Measurements from ENCODE around the gene FANCC.

The FANCC gene

GRCh38 chr9:95124582-95125367 lies 192.7 kb downstream of the FANCC start:
- DNase-seq (ENCODE audit: low read depth in 2 of 2) = no peak

GRCh38 chr9:95120781-95121370 lies 196.6 kb downstream of the FANCC start:
- DNase-seq (ENCODE audit: low read depth in 2 of 2) = no peak

- DNase-seq (ENCODE audit: low read depth in 2 of 2) = no peak
These were observed 198.9 kb downstream of the FANCC start for GRCh38 chr9:95118596-95118995.

- DNase-seq (ENCODE audit: low read depth in 2 of 2) = no peak
These were observed 200.7 kb downstream of the FANCC start for GRCh38 chr9:95116808-95117204.

DNA sequence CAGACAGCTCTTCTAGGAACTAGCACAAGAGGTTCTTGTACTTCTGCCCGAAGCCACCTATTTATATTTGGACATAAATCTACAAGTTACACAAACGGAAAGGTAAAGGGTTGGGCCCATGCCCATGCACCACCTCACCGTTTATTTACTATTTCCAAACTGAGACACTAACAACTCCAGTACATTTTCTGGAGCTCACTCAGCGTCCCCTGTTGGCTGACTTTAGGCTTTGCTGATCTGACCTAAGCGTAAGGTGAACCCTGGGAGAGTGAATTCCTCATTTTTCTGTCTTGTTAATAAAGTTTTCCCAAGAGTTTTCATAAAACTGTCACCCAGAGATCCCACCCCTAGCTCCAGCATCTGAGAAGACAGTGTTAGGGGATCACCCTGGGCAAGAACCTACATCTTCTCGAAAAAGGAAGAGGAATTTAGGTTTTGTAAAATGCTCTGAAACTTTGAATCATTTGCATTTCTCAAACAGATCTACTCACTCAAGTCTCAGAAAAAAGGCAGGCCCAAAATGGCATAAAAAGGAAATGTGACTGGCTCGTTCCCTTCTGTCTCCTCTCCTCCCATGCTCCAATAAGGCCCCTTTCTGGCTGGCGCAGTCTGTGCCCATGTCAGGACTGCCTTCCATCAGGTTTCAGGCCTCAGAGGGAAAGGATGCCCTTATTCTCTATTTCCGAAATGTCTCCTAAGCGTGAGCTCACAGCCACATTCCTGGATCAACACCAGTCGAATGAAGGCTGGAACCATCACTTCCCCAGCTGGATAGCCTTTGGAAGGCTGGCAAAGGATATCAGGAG lies 201.3 kb downstream of the FANCC start:
- no peak for DNase-seq (ENCODE audit: low read depth in 2 of 2)

- DNase-seq (ENCODE audit: low read depth in 2 of 2) = no peak
These were observed 202.4 kb downstream of the FANCC start for GRCh38 chr9:95115104-95115503.

DNA sequence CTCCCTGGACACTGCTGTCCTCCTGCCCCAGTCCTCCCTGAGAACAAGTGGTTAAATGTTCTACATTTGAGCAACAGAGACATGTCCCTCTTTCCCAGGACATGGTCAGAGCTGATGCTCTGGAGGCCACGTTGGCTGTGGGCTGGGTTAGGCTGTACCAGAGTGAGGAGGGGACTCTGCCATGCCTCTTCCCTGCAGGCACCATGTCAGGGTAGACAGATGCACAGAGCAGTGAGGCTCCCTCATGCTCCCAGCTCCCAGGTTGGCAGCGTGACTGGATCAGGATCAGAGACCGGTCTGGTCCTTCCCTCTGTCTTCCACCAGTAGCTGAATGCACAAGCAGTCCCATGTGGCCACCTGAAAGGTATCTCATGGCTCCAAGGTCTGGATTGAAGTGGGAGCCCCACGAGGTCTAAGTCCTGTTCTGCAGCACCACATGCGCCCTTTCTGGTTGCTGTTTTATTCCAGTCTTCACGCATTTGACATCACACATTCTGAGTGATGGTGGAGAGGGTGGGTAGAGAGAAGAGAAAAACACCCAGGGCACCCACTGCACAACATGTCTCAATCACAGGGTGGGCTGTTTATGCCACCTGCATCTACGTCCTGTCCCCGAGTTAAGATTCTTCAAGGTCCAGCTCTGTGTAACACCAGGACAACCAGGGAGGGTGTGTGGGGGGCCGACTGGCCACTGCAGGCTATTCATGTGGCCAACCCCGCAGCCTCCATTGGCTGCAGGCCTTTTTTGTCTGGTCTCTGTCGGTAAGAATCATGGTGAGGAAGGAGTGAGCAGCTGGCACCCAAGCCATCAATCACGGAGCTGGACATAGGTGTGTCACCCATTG lies 204.9 kb downstream of the FANCC start:
- no peak for DNase-seq (ENCODE audit: low read depth in 2 of 2)

- no peak for DNase-seq (ENCODE audit: low read depth in 2 of 2)
These were observed 205.8 kb downstream of the FANCC start for GRCh38 chr9:95111716-95112115.

DNA sequence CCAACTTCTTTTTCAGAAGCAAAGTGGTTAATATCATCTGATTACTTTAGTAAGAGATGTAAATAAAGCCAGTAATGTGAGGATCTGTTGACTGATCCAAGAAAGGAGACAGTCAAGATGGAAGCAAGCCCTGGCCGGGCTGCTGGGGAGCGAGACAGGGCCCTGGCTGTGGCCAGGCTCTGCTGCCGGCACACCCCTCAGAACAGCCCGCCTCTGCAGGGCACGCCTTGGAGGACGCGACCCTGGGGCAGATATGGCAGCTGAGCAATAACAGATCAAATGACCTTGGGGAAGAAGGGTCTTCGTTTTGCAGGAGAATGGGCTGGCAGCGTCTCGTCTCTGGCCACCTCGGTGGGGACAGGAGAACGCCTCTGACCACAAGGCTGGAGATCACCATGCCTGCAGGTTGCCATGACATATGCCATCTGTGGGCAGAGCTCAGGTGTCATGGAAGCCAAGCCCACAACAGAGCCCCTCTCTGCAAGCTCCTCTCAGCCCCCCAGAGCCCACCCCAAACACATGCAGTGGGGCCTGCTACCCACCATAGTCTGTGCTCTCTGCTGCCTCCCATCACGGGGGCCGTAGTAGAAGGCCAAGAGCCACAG lies 206.5 kb downstream of the FANCC start:
- no peak for DNase-seq (ENCODE audit: low read depth in 2 of 2)

GRCh38 chr9:95109456-95109855 lies 208.1 kb downstream of the FANCC start:
- DNase-seq (ENCODE audit: low read depth in 2 of 2) = no peak

GRCh38 chr9:95108777-95109176 lies 208.7 kb downstream of the FANCC start:
- DNase-seq (ENCODE audit: low read depth in 2 of 2) = no peak

DNA sequence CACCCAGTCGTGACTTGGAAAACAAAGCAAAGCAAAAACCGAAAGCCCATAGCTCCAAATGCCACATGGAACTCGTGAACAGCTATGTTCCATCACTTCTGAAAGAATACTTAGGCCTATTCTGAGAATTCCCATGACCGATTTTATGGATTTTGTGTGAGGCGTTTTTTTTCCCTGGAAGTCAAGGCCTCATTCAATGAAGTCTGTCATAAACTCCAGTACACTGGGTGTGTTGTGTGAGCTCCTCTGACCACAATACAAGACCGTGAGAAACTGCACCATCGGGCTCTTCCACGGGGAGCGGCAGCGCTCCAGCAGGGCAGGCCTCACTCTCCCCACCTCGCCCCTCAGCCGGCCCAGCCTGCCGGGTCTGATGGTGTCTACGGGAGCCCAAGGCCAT lies 209.5 kb downstream of the FANCC start:
- DNase-seq (ENCODE audit: low read depth in 2 of 2) = no peak

DNA sequence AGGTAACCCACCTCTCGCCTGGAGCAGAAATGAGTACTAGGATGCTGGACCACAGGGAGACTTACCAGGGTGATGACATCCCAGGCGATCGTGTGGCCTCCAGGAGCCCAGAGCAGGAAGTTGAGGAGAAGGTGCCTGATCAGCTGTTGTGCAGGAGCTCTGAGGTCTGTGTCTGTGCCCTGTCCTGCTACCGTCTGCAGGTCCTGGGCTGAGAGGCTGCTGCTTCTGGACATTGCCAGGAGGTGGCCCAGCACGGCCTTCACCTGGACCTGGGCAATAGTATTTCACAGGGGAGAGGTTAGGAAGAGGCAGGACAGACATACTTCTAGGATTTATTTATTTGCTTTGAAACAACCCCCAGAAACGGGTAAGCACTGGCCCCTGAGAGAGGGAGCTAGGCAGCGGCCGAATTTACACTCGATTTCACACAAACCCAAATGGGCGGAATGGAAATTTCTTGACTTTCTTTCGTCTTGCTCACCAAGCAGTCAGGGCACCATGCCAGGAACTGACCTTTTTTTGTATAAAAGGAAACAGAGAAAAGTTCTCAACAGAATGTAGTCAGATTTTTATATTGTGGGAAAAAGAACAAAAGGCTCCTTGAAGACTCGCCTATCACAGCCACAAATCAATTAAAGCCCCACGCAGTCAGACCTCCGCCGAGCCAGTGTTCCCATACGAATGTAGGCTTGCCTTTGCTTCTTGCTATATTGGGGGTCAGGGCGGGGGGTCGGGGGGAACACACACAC lies 210.3 kb downstream of the FANCC start:
- no peak for DNase-seq (ENCODE audit: low read depth in 2 of 2)

- DNase-seq (ENCODE audit: low read depth in 2 of 2) = no peak
These were observed 211.8 kb downstream of the FANCC start for GRCh38 chr9:95105519-95106287.

- no peak for DNase-seq (ENCODE audit: low read depth in 2 of 2)
These were observed 212.5 kb downstream of the FANCC start for GRCh38 chr9:95104980-95105379.

DNA sequence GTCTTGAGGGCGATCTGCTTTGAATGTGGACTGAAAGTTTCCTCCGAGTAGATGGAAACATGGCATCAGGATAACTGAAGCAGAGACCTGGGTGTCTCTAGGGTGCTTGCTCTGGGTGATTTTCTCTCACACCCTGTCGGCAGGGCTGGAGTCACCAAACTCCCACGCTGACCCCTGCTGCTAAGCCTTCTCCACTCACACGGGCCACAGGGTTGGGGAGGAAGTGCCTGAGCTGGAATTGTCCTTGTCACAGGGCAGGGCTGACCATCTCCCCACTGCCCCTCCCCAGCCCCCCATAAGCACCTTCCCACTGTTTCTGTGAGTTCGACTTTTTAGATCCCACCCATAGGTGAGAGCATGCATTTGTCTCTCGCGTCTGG lies 212.9 kb downstream of the FANCC start:
- DNase-seq (ENCODE audit: low read depth in 2 of 2) = no peak

GRCh38 chr9:95103871-95104580 lies 213.5 kb downstream of the FANCC start:
- no peak for DNase-seq (ENCODE audit: low read depth in 2 of 2)

- DNase-seq (ENCODE audit: low read depth in 2 of 2) = no peak
These were observed 214.2 kb downstream of the FANCC start for GRCh38 chr9:95103281-95103771.

GRCh38 chr9:95102572-95102971 lies 214.9 kb downstream of the FANCC start:
- no peak for DNase-seq (ENCODE audit: low read depth in 2 of 2)
